GM12865 (cell line): ENCODE data around the gene FAM43A.

Source experiments
- DNase-seq: peaks from one replicate; pipeline ENCODE4 v3.0.0; 2010; ENCODE audit warnings: low read depth
- H3K4me3 ChIP-seq: 2 replicates; pipeline ENCODE4 v1.5.1; 2011; ENCODE audit warnings: mild to moderate bottlenecking, low read depth, low read length, control low read depth
- CTCF ChIP-seq: IDR thresholded peaks from 2 replicates; pipeline ENCODE4 v1.5.1; 2011; ENCODE audit warnings: low read length, control low read depth, low read depth, inconsistent platforms; ENCODE audit not compliant: insufficient read depth; ENCODE audit errors: missing control alignments

The FAM43A gene

DNA sequence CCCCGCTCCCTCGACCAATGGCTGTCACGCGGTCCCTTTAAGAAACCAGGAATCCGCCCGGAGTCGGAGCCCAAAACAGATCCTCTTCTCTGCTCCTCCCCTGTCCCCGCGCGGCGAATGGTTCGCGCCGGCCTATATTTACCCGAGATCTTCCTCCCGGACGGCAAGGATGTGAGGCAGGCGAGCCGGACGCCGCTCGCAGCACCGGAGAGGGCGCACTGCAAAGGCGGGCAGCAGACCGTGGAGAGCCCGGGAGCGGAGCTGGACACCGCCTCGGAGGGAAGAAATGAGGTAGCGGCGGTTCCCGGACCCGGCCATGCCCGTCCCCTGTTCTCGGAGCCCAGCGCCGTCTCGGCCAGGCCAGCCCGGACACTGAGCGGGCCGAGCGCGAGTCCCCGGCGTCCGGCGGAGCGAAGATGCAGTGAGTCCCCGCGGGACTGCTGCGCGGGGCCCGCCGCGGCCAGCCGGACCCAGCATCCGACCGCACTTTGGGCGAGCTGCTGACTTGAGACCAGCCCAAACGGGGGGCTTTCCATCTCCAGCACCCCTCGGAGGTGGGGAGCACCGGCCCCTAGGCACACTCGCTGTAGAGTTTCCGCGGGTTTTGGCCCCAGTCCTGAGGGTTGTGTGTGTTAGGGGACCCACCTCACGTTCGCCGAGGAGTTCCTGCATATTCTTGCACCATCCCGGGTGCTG lies at the start of gene FAM43A:
Gene FAM43A, plus strand, starts transcription at position 166 of the 696 bp plus-strand sequence. CDS start 944 bp downstream, outside the sequence.
- H3K4me3 ChIP-seq: peak within 1 kb of the TSS; percentile 59
- peak; percentile 6 for TF ChIP-seq CTCF
- peak; percentile 89 for DNase-seq

DNA sequence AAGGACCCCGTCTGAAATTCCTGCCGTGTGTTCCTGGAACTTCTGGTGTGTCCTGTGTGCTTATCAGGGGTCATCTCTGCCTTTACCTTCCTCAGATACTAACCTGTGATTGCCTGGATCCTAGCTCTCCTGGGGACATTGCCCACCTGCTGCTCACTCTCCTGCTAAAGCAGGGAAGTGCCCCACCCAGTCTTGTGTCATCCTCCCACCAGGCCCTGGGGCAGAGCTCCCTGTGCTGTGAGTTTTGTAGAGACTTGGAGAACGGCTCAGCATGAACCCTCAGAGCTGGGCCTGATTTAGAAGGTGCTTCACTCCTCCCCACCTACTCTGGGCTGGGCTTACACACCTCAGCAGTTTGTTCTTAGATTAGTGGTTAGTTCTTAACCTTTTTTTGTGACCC lies 48.6 kb upstream of the FAM43A start:
- no peak for TF ChIP-seq CTCF
- DNase-seq: no peak
- H3K4me3 ChIP-seq: no peak overlapping the region

DNA sequence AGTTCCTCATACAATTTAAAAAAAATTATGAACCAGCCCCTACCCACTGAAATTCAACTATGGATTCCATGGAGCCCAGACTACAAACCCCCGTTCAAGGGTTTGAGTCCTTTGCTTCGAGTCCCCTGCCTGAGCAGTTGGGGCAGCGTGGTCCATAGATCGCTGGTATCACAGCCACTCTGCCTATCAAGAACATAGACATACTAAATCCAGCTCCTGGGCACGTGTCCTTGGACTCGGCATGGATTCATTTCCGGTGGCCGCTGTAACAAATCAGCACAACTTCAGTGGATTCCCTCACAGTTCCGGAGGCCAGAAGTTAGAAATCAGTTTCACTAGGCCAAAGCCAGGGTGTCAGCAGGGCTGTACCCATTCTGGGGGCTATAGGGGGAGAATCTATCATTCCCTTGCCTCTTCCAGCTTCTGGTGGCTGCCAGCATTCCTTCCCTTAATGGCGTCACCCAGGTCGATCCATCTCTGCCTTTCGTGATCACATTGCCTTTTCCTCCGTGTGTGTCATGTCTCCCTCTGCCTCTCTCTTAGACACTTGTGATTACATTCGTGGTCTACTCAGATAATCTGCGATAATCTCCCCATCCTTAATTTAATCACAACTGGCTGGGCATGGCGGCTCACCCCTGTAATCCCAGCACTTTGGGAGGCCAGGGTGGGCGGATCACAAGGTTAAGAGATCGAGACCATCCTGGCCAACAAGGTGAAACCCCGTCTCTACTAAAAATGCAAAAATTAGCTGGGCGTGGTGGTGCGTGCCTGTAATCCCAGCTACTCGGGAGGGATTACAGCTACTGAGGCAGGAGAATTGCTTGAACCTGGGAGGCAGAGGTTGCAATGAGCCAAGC lies 47.9 kb upstream of the FAM43A start:
- no peak overlapping the region for H3K4me3 ChIP-seq
- no peak for TF ChIP-seq CTCF
- DNase-seq: no peak

- DNase-seq: no peak
- H3K4me3 ChIP-seq: no peak overlapping the region
- no peak for TF ChIP-seq CTCF
These were observed 46.6 kb upstream of the FAM43A start for GRCh38 chr3:194638991-194639605.

GRCh38 chr3:194640829-194641228 lies 44.9 kb upstream of the FAM43A start:
- H3K4me3 ChIP-seq: no peak overlapping the region
- TF ChIP-seq CTCF: peak; percentile 19
- DNase-seq: peak; percentile 31

DNA sequence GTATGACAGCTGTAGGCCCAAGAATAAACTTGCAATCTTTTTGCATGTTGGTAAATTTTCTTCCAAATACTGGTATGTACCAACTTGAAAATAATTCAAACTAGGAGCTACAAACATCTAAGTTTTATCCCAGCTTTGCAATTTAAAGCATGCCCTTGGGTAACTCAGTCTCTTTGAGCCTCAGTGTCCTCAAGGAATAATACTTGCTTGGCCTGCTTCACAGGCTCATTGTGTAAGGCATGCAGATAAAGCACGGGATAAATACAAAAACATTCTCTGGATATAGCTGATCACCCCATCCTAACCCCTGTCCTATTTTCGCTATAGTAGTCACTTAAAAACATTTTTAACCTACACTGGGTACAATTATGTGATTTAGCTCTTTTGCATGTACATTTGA lies 42.9 kb upstream of the FAM43A start:
- no peak for TF ChIP-seq CTCF
- DNase-seq: no peak
- H3K4me3 ChIP-seq: no peak overlapping the region
